Common myeloid progenitor, CD34-positive (primary cell): ENCODE results near the gene RNASEH2B.

ENCODE experiments used
- CTCF ChIA-PET: fragments of 350-600 bp; sonication (Branson Sonifier 250); formaldehyde crosslinking; loops from one replicate; lab custom pipeline; 2021; ENCODE audit warnings: antibody characterized with exemption; lab: Charles Lee
- POLR2A ChIA-PET: fragments of 350-600 bp; sonication (Branson Sonifier 250); formaldehyde crosslinking; loops from one replicate; lab custom pipeline; 2021; ENCODE audit warnings: antibody characterized with exemption; lab: Charles Lee
- DNase-seq, 3 donors: peaks; one replicate each; pipeline versions ENCODE4 v3.0.0 to v3.0.0-alpha.2; 2013
- H3K27ac ChIP-seq, 2 experiments: 1 replicate in 1 of 2; 2 replicates in 1 of 2; pipeline ENCODE4 v1.7.0; 2013; ENCODE audit warnings: inconsistent platforms in 2 of 2, low read length in 2 of 2, mild to moderate bottlenecking in 2 of 2, low read depth in 1 of 2, moderate library complexity in 1 of 2; ENCODE audit not compliant: severe bottlenecking in 2 of 2, insufficient read depth in 1 of 2, poor library complexity in 1 of 2
- H3K27me3 ChIP-seq, 5 experiments: replicated peaks in 2 of 5; 1 replicate in 3 of 5; 2 replicates in 2 of 5; pipeline versions ENCODE4 v1.6.1 to v1.7.0; 2013; ENCODE audit warnings: low read length in 4 of 5, mild to moderate bottlenecking in 2 of 5, moderate library complexity in 2 of 5, inconsistent platforms in 1 of 5; ENCODE audit not compliant: insufficient read depth in 5 of 5, control insufficient read depth in 4 of 5
- H3K36me3 ChIP-seq, 4 experiments: 1 replicate in 2 of 4; 2 replicates in 2 of 4; pipeline versions ENCODE4 v1.6.1 to v1.7.0; 2013; ENCODE audit warnings: low read length in 3 of 4, control low read depth in 1 of 4, mild to moderate bottlenecking in 1 of 4; ENCODE audit not compliant: control insufficient read depth in 4 of 4, insufficient read depth in 4 of 4
- H3K4me1 ChIP-seq, 4 experiments: 1 replicate in 3 of 4; 2 replicates in 1 of 4; pipeline versions ENCODE4 v1.6.1 to v1.7.1; 2013; ENCODE audit warnings: low read length in 3 of 4, mild to moderate bottlenecking in 3 of 4, control low read depth in 1 of 4, inconsistent platforms in 1 of 4, moderate library complexity in 1 of 4; ENCODE audit not compliant: control insufficient read depth in 4 of 4, insufficient read depth in 4 of 4; ENCODE audit errors: control extremely low read depth in 1 of 4
- H3K4me3 ChIP-seq, 7 experiments: 1 replicate in 4 of 7; 2 replicates in 3 of 7; pipeline versions ENCODE4 v1.5.1 to v1.7.0; 2013; ENCODE audit warnings: mild to moderate bottlenecking in 7 of 7, low read length in 6 of 7, moderate library complexity in 6 of 7, inconsistent platforms in 2 of 7, low read depth in 2 of 7, control low read depth in 1 of 7; ENCODE audit not compliant: insufficient read depth in 4 of 7, control insufficient read depth in 1 of 7; ENCODE audit errors: extremely low read depth in 1 of 7
- H3K9me3 ChIP-seq, 5 experiments: 1 replicate in 4 of 5; 2 replicates in 1 of 5; pipeline versions ENCODE4 v1.6.1 to v1.7.1; 2013; ENCODE audit warnings: low read length in 4 of 5, mild to moderate bottlenecking in 2 of 5, inconsistent platforms in 1 of 5, low read depth in 1 of 5, moderate library complexity in 1 of 5; ENCODE audit not compliant: control insufficient read depth in 4 of 5, insufficient read depth in 2 of 5; ENCODE audit errors: control extremely low read depth in 1 of 5
- WGBS: methylation state at CpG from one replicate; pipeline ENCODE4 v1.1.5; 2013; ENCODE audit not compliant: insufficient coverage; 5-methylcytosine and 5-hydroxymethylcytosine counted together

RNASEH2B gene

DNA sequence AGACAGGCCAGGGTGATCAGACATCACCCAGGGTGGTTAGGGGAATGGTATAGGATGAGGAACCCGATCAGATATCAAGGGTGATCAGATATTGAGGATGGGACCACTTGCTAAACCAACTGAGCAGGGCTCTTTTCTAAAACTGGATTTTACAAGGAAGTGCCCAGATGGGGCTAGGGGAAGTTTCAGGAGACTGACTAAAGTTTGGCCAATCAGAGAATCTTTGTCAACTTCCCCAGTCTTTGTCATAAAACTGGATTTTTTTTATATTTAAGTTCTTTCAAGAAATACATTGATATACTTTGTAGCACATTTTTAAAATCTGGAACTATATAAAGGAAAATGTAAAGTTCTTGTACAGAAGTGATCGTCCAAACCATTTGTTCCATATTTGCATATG lies 35.6 kb upstream of the RNASEH2B start:
- DNase-seq = no peak
- ChIA-PET POLR2A (no interaction called here), CTCF (no interaction called here)
- WGBS = 100% methylated on average over 1 of the region's 2 CpGs
- Histone ChIP-seq H3K27ac (no peak overlapping the region), H3K9me3 (no peaks in the 10 kb centered on the region), H3K4me1 (no peaks in the 10 kb centered on the region), H3K36me3 (no peaks in the 10 kb centered on the region), H3K27me3 (no peaks in the 10 kb centered on the region), H3K4me3 (no peak overlapping the region)

DNA sequence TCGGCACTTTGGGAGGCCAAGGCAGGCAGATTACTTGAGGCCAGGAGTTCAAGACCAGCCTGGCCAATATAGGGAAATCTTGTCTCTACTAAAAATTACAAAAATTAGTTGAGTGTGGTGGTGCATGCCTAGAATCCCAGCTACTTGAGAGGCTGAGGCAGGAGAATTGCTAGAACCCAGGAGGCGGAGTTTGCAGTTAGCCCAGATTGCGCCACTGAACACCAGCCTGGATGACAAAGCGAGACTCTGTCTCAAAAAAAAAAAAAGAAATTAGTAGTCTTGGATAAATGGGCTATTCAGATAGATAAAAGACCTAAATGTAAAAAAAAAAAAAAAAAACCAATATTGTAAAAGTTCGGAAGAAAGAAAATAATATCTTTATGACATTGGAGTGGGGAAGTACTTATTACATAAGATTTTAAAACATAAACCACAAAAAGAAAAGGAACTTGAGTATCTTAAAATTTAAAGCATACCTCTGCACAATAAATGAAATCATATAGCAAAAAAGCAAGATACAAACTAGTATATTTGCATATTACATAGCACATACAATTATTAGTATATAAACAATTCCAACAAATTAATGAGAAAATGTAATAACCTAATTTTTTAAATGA lies 26.7 kb upstream of the RNASEH2B start:
- Histone ChIP-seq H3K4me1 (peaks cover 0 to 18% (median 5%) of the 10 kb centered on the region in 4 experiments), H3K9me3 (peaks cover 0 to 2% (median 0%) of the 10 kb centered on the region in 5 experiments), H3K27me3 (no peaks in the 10 kb centered on the region), H3K36me3 (no peaks in the 10 kb centered on the region), H3K27ac (no peak overlapping the region), H3K4me3 (no peak overlapping the region)
- DNase-seq = peak in 2 of 3 donors; percentile 24 to 29
- ChIA-PET CTCF (interaction anchor here (1.0 kb wide), 1 partner anchor 14 kb away, joined by 3 read pairs; no protein-coding TSS in a partner anchor), POLR2A (interaction anchor here (0.6 kb wide), 2 partner anchors 66 to 104 kb away, joined by 3 to 6 read pairs; no protein-coding TSS in a partner anchor)
- 100% methylated on average over 1 of the region's 5 CpGs for WGBS

DNA sequence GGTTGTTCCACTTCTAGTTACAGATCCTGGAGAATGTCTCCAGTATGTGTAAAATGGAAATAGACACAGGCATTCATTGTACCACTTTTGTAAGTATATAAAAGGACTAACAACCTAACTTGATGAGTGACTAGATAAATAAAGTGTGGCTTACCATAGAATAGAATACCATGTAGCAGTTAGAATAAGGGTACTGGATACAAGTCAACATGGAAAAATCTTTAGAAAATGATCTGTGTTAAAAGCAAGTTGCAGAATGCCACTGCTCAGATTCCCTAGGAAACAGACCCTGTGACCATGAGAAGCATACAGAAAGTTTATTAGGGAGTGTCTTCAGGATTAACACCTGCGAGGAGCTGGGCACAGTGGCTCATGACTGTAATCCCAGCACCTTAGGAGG lies 25.9 kb upstream of the RNASEH2B start:
- Histone ChIP-seq H3K4me1 (peaks cover 0 to 18% (median 5%) of the 10 kb centered on the region in 4 experiments), H3K4me3 (no peak overlapping the region), H3K27me3 (no peaks in the 10 kb centered on the region), H3K9me3 (peaks cover 0 to 2% (median 0%) of the 10 kb centered on the region in 5 experiments), H3K36me3 (no peaks in the 10 kb centered on the region), H3K27ac (no peak overlapping the region)
- CTCF ChIA-PET = interaction anchor here (1.0 kb wide), 1 partner anchor 13 kb away, joined by 3 read pairs; no protein-coding TSS in a partner anchor
- POLR2A ChIA-PET = no interaction called here
- WGBS = 100% methylated on average over 1 of the region's 1 CpG
- DNase-seq = no peak

DNA sequence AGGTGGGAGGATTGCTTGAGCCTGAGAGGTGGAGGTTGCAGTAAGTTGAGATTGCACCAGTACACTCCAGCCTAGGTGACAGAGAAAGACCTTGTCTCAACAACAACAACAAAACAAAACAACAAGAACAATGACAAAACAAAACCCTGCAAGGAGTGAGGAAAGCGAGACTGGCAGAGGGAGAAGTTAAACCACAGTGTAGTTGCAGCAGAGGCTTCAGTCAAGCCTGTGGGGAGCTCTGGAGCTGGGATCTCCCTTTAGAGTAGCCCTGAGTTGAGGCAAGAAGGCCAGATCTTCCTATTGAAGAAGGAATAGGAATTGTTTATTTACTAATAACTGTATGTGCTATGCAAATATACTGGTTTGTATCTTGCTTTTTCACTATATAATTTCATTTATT lies 25.3 kb upstream of the RNASEH2B start:
- peaks cover 0 to 18% (median 6%) of the 10 kb centered on the region in 4 experiments for H3K4me1 ChIP-seq
- WGBS = no CpG with 5 or more reads among the region's 1 CpG
- no peak overlapping the region for H3K4me3 ChIP-seq
- ChIA-PET CTCF (interaction anchor here (1.0 kb wide), 1 partner anchor 12 kb away, joined by 3 read pairs; no protein-coding TSS in a partner anchor), POLR2A (no interaction called here)
- no peak for DNase-seq
- no peaks in the 10 kb centered on the region for H3K27me3 ChIP-seq
- no peaks in the 10 kb centered on the region for H3K36me3 ChIP-seq
- peaks cover 0 to 2% (median 0%) of the 10 kb centered on the region in 5 experiments for H3K9me3 ChIP-seq
- no peak overlapping the region for H3K27ac ChIP-seq

DNA sequence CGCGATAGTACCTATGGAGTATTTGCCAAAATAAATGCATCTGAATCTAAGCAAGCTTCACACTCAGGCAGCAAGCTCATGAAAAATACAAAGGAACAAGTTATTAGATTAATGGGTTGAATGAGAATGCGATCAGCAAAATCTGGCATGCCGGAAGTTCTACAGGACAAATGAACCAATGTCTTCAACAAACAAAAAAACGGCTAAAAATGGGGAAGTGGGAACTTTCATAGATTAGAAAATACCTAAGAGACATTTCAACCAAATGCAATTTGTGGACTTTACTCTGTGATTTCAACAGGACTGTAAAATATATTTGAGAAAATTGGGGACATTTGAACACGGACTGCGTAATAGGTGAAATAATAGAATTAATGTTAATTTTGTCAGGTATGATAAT lies 22.4 kb upstream of the RNASEH2B start:
- WGBS = 82% methylated on average over 5 of the region's 7 CpGs
- peak in 1 of 3 donors; percentile 55 for DNase-seq
- peaks cover 13 to 38% (median 26%) of the 10 kb centered on the region in 4 experiments for H3K4me1 ChIP-seq
- H3K4me3 ChIP-seq = no peak overlapping the region
- no peak overlapping the region for H3K27ac ChIP-seq
- no peaks in the 10 kb centered on the region for H3K36me3 ChIP-seq
- POLR2A ChIA-PET = no interaction called here
- CTCF ChIA-PET = no interaction called here
- H3K27me3 ChIP-seq = no peaks in the 10 kb centered on the region
- peaks cover 0 to 2% (median 0%) of the 10 kb centered on the region in 5 experiments for H3K9me3 ChIP-seq

DNA sequence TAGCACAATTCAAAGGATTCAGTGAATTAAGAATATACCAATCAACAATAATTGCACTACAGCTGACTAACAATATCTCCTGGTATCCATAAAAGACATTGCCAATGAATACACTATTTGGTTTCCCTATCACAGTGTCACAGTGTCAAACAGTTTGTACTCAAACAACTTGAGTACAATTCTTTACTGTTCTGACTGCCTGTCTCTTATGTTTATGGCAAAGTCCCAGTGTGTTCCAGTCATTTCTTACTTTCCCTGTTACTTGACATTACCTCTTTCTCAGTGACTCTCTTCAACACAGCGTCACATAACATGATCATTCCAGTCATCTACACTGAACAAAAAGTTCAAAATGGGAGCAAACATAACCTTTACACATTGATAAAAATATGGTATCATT lies 21.2 kb upstream of the RNASEH2B start:
- H3K9me3 ChIP-seq = no peaks in the 10 kb centered on the region
- H3K36me3 ChIP-seq = no peaks in the 10 kb centered on the region
- no peak overlapping the region for H3K27ac ChIP-seq
- peaks cover 23 to 47% (median 37%) of the 10 kb centered on the region in 4 experiments for H3K4me1 ChIP-seq
- no peaks in the 10 kb centered on the region for H3K27me3 ChIP-seq
- POLR2A ChIA-PET = no interaction called here
- DNase-seq = no peak
- no CpG with 5 or more reads among the region's 1 CpG for WGBS
- CTCF ChIA-PET = no interaction called here
- H3K4me3 ChIP-seq = no peak overlapping the region

DNA sequence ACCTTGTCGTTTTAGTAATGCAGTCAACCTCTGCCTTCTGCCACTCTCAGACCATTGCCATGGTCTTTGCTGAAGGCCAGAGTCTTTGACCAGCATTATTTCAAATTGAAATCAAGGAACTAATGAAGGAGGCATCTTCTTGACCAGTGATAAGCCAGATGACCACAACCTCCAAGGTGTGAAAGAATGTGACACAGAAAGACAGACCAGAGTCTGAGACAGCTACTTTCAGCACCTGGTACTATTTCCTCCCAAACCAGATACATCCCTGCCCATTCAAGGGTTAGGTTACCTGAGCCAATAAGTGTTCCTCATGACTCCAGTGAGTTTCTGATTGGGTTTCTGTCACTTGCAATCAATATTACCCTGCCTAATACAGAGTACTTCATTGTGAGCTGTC lies 20.3 kb upstream of the RNASEH2B start:
- ChIA-PET CTCF (interaction anchor here (0.6 kb wide), 1 partner anchor 80 kb away, joined by 3 read pairs; no protein-coding TSS in a partner anchor), POLR2A (no interaction called here)
- WGBS = 100% methylated on average over 1 of the region's 1 CpG
- Histone ChIP-seq H3K4me1 (peaks cover 28 to 49% (median 42%) of the 10 kb centered on the region in 4 experiments), H3K27me3 (no peaks in the 10 kb centered on the region), H3K27ac (no peak overlapping the region), H3K36me3 (no peaks in the 10 kb centered on the region), H3K4me3 (no peak overlapping the region), H3K9me3 (no peaks in the 10 kb centered on the region)
- DNase-seq = no peak
